Measurements from ENCODE around the gene PMS1. TPM values are rescaled to one million over a fixed set of nuclear protein-coding genes. Genes with fewer than 3 reads are reported as not detected.
"Not testable (repeated sequence)": the region's sequence is repeated elsewhere in the genome, so short reads cannot be mapped to it uniquely, and the experiment has no call there.

PMS1 gene
- total RNA-seq, result 10 to 100 TPM in 2 of 4 donors, 1 to 10 TPM in 2; 5.7 to 15.7 (median 11.0) TPM

DNA sequence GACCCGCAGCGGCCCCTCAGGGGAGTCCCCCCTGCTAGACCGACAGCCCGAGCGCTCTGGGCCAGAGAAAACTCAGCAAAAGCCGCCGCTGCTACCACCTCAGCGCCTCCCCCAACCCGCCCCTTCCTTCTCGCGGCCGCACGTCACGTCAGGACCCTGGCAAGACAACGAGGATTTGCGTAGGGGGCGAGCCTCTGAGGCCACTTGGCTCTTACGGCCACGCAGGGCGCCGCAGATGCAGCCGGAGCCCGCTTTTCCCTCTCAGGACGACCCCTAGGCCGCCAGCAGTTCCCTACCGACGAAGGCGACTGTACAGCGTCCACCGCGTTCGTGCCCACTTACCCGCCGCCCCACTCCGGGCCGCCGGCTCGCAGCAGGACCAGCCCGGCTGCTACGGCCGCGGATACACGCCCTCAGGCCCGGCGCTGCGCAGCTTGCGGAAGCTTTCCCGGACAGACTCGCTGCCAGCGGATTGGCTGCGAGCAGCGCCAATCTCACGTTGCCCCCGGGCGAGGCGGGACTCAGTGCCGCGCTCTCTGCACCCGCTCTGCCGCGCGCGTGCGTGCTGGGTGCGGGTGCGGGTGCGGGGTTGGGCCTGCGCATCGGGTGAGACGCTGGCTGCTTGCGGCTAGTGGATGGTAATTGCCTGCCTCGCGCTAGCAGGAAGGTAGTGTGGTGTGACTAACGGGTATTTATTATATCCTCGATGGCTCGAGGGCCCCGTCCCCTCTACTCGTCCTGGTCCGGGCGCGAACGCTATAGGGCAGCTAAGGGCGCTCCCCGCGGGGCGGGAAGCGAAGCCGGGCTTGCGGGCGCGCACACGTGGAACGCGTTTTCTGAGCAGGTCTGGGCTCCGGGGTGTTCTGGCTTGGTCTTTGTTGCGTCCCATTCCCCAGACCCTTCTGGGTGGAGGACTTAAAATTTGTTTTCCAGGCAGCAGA is at the start of gene PMS1, which contains the start of gene ORMDL1:
TSS of gene PMS1 (plus strand) at position 524 of the 941 bp plus-strand sequence. CDS start 7,360 bp downstream, outside the sequence.
TSS of gene ORMDL1 (minus strand) at position 413 of the 941 bp plus-strand sequence. CDS start 1,744 bp downstream, outside the sequence.
- peak within 1 kb of the TSS; percentile 95 for H3K27ac ChIP-seq
- no peaks in the 10 kb centered on the region for H3K27me3 ChIP-seq
- H3K4me3 ChIP-seq, result peak within 1 kb of the TSS; percentile 73
- H3K4me1 ChIP-seq, result peaks cover 37% of the 10 kb centered on the region
- H3K36me3 ChIP-seq, result peaks cover 19% of the 10 kb centered on the region
- no peaks in the 10 kb centered on the region for H3K9me3 ChIP-seq
- WGBS, result 0% methylated on average over 13 of the region's 96 CpGs
- peak; percentile 94 to 96 for DNase-seq (ENCODE audit: low spot score in 2 of 2)
- TF ChIP-seq, protein P1, sequence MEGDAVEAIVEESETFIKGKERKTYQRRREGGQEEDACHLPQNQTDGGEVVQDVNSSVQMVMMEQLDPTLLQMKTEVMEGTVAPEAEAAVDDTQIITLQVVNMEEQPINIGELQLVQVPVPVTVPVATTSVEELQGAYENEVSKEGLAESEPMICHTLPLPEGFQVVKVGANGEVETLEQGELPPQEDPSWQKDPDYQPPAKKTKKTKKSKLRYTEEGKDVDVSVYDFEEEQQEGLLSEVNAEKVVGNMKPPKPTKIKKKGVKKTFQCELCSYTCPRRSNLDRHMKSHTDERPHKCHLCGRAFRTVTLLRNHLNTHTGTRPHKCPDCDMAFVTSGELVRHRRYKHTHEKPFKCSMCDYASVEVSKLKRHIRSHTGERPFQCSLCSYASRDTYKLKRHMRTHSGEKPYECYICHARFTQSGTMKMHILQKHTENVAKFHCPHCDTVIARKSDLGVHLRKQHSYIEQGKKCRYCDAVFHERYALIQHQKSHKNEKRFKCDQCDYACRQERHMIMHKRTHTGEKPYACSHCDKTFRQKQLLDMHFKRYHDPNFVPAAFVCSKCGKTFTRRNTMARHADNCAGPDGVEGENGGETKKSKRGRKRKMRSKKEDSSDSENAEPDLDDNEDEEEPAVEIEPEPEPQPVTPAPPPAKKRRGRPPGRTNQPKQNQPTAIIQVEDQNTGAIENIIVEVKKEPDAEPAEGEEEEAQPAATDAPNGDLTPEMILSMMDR (IDR thresholded peaks at IDR 0.05), result no peak
- TF ChIP-seq POLR2AphosphoS5 (IDR thresholded peaks at IDR 0.05) (peak; percentile 10 to 78 (median 74)), POLR2A (IDR thresholded peaks at IDR 0.05) (peak; percentile 59 to 79)

DNA sequence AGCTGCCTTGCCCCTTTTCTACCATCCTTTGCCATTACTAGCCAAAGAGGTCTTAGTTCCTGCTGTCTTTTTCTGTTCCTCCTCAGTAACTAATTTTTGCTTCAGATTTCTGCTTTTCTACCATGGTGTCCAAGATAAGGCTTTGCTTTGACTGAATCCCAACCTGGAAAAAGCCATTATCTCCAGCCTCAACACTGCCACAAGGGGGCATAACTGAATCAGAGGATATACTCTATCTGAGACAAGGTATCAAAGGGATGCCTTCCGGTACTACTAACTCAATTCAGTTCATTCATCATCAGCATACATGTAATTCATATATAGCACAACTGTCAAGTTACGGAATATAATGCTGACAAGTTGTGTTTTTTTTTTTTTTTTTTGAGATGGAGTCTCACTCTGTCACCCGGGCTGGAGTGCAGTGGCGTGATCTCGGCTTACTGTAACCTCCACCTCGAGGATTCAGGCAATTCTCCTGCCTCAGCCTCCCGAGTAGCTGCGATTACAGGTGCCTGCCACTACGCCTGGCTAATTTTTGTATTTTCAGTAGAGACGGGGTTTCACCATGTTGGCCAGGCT is 33.1 kb upstream of the PMS1 start:
- 84% methylated on average over 10 of the region's 10 CpGs for WGBS
- Histone ChIP-seq H3K27me3 (no peaks in the 10 kb centered on the region), H3K27ac (no peak overlapping the region), H3K4me3 (no peak overlapping the region), H3K4me1 (no peaks in the 10 kb centered on the region), H3K9me3 (no peaks in the 10 kb centered on the region), H3K36me3 (peaks cover 49% of the 10 kb centered on the region)
- no peak for DNase-seq (ENCODE audit: low spot score in 2 of 2)
- TF ChIP-seq POLR2A (IDR thresholded peaks at IDR 0.05) (no peak), EP300 (IDR thresholded peaks at IDR 0.05) (no peak), POLR2AphosphoS5 (IDR thresholded peaks at IDR 0.05) (no peak)
- TF ChIP-seq, protein P1 (IDR thresholded peaks at IDR 0.05), result peak; percentile 24 to 37

DNA sequence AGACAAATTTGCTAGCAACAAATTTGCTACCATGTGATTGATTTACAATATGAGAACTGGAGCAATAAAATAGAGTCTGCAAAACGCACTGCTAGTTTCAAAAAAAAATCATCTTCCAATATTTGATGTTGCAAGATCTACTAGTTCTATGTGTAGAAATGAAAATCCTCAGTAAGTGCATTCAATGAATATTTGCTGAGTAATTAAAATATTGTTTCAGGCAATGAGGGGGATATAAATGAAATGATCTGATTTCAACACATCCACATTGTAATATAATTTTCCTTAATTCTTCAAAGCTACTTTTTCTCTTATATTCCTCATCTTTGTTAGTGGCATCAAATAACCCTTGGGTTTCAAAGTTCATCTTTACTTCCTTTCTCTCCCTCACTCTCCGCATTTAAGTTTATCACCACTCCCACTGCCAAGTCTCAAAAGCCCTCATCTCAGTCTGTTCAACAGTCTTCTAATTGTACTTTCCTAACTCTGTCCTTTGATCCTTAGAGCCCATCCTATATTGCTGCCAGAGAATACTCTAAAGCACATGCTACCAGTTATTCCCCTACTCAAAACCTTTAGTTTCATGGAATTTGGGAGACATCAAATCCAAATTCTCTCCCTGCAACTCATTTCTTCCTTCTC is 27.8 kb upstream of the PMS1 start:
- Histone ChIP-seq H3K27ac (no peak overlapping the region), H3K27me3 (no peaks in the 10 kb centered on the region), H3K9me3 (no peaks in the 10 kb centered on the region), H3K4me1 (peaks cover 5% of the 10 kb centered on the region), H3K36me3 (peaks cover 28% of the 10 kb centered on the region), H3K4me3 (no peak overlapping the region)
- TF ChIP-seq EP300 (IDR thresholded peaks at IDR 0.05) (no peak), POLR2AphosphoS5 (IDR thresholded peaks at IDR 0.05) (no peak), POLR2A (IDR thresholded peaks at IDR 0.05) (no peak)
- TF ChIP-seq, protein P1 (IDR thresholded peaks at IDR 0.05), result no peak
- DNase-seq (ENCODE audit: low spot score in 2 of 2), result no peak
- 83% methylated on average over 2 of the region's 2 CpGs for WGBS

DNA sequence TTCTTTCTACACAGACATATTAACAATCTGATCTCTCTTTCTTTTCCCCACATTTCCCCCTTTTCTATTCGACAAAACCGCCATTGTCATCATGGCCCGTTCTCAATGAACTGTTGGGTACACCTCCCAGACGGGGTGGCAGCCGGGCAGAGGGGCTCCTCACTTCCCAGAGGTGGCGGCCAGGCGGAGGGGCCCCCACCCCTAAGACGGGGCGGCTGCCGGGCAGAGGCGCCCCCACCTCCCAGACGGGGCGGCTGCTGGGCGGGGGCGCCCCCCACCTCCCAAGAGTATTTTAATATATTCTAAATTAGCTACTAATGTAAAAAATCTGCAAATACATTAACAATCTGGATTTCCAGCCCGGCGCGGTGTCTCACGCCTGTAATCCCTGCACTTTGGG is 24.1 kb upstream of the PMS1 start:
- DNase-seq (ENCODE audit: low spot score in 2 of 2); H3K27ac ChIP-seq; H3K4me3 ChIP-seq; H3K9me3 ChIP-seq; H3K27me3 ChIP-seq; H3K36me3 ChIP-seq: not testable (repeated sequence)
- peaks cover 22% of the 10 kb centered on the region for H3K4me1 ChIP-seq
- WGBS, result 93% methylated on average over 18 of the region's 19 CpGs

DNA sequence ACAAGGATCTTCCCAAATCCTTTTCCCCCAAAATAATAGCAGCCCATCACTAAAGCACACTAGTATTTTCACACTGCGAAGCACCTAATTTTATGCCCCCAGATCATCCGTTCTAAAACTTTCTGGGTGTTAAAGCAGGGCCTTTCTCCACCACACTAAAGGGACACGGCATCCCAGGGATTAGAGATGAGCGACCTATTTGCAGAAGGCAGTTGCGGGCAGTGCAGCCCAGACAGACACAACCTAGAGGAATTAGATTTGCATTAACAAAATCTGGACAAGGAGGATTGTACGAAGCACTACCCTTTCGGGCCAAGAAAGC is 22.1 kb upstream of the PMS1 start:
- no peak for DNase-seq (ENCODE audit: low spot score in 2 of 2)
- H3K4me1 ChIP-seq, result peaks cover 22% of the 10 kb centered on the region
- TF ChIP-seq, protein P1 (IDR thresholded peaks at IDR 0.05), result no peak
- TF ChIP-seq EP300 (IDR thresholded peaks at IDR 0.05) (no peak), POLR2A (IDR thresholded peaks at IDR 0.05) (no peak), POLR2AphosphoS5 (IDR thresholded peaks at IDR 0.05) (no peak)
- peaks cover 16% of the 10 kb centered on the region for H3K36me3 ChIP-seq
- peak overlapping the region; percentile 89 for H3K27ac ChIP-seq
- H3K9me3 ChIP-seq, result no peaks in the 10 kb centered on the region
- no peaks in the 10 kb centered on the region for H3K27me3 ChIP-seq
- peak overlapping the region; percentile 84 for H3K4me3 ChIP-seq
- WGBS, result 2% methylated on average over 7 of the region's 7 CpGs

All from suprapubic skin (tissue), 4 donors.